Transverse colon (tissue), 4 donors: ENCODE data around the gene TCERG1L. TPM values are rescaled to one million over a fixed set of nuclear protein-coding genes. Genes with fewer than 3 reads are reported as not detected.

Experiments
- DNase-seq: peaks from one replicate; pipeline ENCODE4 v3.0.0-alpha.2; 2019
- H3K27ac ChIP-seq, 4 donors: fragments of 200-600 bp; sonication (generic); 2 replicates each; pipeline ENCODE4 v1.5.1; 2016 to 2018; ENCODE audit warnings: inconsistent platforms in 4 of 4
- H3K27me3 ChIP-seq: fragments of 200-600 bp; sonication (generic); 2 replicates; pipeline ENCODE4 v1.5.1; 2017; ENCODE audit warnings: inconsistent platforms
- H3K36me3 ChIP-seq, 4 donors: fragments of 200-600 bp; sonication (generic); 2 replicates each; pipeline ENCODE4 v1.5.1; 2017 to 2019; ENCODE audit warnings: inconsistent platforms in 4 of 4
- H3K4me1 ChIP-seq, 4 donors: fragments of 200-600 bp; sonication (generic); 2 replicates each; pipeline ENCODE4 v1.5.1; 2017 to 2020; ENCODE audit warnings: inconsistent platforms in 4 of 4
- H3K4me3 ChIP-seq, 4 donors: fragments of 200-600 bp; sonication (generic); 1 replicate in 1 of 4; 2 replicates in 3 of 4; pipeline versions ENCODE4 v1.5.1 to v1.6.1; 2017 to 2019; ENCODE audit warnings: inconsistent platforms in 4 of 4
- H3K9me3 ChIP-seq, 2 donors: fragments of 200-600 bp; sonication (generic); 2 replicates each; pipeline ENCODE4 v1.5.1; 2017 to 2019; ENCODE audit warnings: inconsistent platforms in 2 of 2
- EP300 ChIP-seq: sonication (generic); formaldehyde crosslinking; IDR thresholded peaks from one replicate; pipeline ENCODE4 v1.6.1; 2017; ENCODE audit warnings: antibody characterized with exemption, low read depth
- POLR2A ChIP-seq: fragments of 450-650 bp; IDR thresholded peaks from one replicate; pipeline ENCODE4 v1.6.1; 2016; ENCODE audit warnings: antibody characterized with exemption, mild to moderate bottlenecking, moderate library complexity
- POLR2AphosphoS5 ChIP-seq, 3 donors: sonication (generic); formaldehyde crosslinking; IDR thresholded peaks; one replicate each; pipeline ENCODE4 v1.6.1; 2016; ENCODE audit warnings: antibody characterized with exemption in 3 of 3
- WGBS, 2 donors: methylation state at CpG; one replicate each; pipeline ENCODE4 v1.1.5; 2018; ENCODE audit warnings: low coverage in 1 of 2; 5-methylcytosine and 5-hydroxymethylcytosine counted together
- in situ Hi-C, 4 donors: fragments of 200-750 bp; cut with MboI; loops; one replicate each; pipeline versions ENCODE4 v1.15.0 to v1.15.1; 2017; ENCODE audit warnings: low sequenced_read_pairs in 3 of 4, low pct_ligation_motif_present in 1 of 4, low pct_unique_long_range_greater_than_20kb in 1 of 4
- intact Hi-C: fragments of 100-400 bp; cut with DNase I; formaldehyde crosslinking; loops from one replicate; pipeline ENCODE4 v1.15.1; 2023; ENCODE audit warnings: low total_unique reads
- total RNA-seq, 4 donors: library from RNA; depleted of rRNA; stranded (reverse); fragments of >200 nt; gene quantifications; one replicate each; pipeline ENCODE4 v1.1.0, GENCODE V29; 2016
- TF ChIP-seq, protein P1 (sequence below), 5 experiments: fragments of 200-600 bp in 3 of 5; fragments of 450-650 bp in 2 of 5; sonication (generic) in 3 of 5; IDR thresholded peaks; 1 replicate in 2 of 5; 2 replicates in 3 of 5; pipeline ENCODE4 v1.5.1; 2016 to 2017; ENCODE audit warnings: antibody characterized with exemption in 5 of 5, inconsistent platforms in 3 of 5, mild to moderate bottlenecking in 2 of 5, moderate library complexity in 1 of 5

The TCERG1L gene
- total RNA-seq, 4 donors from 2014 or later, result 0.16 TPM; not detected in 3

GRCh38 chr10:131186547-131187253, 124.8 kb downstream of the TCERG1L start:
- in situ Hi-C loops (no loop called here), intact Hi-C loops (no loop called here)
- no peak overlapping the region for H3K4me3 ChIP-seq
- no peaks in the 10 kb centered on the region for H3K36me3 ChIP-seq
- no peak for DNase-seq
- WGBS, 2 donors, result 87 to 92% methylated on average over 6 to 12 of the region's 12 CpGs
- H3K9me3 ChIP-seq, result no peaks in the 10 kb centered on the region
- no peak for TF ChIP-seq POLR2AphosphoS5 (IDR thresholded peaks at IDR 0.05)
- TF ChIP-seq, protein P1, sequence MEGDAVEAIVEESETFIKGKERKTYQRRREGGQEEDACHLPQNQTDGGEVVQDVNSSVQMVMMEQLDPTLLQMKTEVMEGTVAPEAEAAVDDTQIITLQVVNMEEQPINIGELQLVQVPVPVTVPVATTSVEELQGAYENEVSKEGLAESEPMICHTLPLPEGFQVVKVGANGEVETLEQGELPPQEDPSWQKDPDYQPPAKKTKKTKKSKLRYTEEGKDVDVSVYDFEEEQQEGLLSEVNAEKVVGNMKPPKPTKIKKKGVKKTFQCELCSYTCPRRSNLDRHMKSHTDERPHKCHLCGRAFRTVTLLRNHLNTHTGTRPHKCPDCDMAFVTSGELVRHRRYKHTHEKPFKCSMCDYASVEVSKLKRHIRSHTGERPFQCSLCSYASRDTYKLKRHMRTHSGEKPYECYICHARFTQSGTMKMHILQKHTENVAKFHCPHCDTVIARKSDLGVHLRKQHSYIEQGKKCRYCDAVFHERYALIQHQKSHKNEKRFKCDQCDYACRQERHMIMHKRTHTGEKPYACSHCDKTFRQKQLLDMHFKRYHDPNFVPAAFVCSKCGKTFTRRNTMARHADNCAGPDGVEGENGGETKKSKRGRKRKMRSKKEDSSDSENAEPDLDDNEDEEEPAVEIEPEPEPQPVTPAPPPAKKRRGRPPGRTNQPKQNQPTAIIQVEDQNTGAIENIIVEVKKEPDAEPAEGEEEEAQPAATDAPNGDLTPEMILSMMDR (IDR thresholded peaks at IDR 0.05), result no peak
- H3K4me1 ChIP-seq, result no peaks in the 10 kb centered on the region
- H3K27me3 ChIP-seq, result no peaks in the 10 kb centered on the region
- H3K27ac ChIP-seq, result no peak overlapping the region

DNA sequence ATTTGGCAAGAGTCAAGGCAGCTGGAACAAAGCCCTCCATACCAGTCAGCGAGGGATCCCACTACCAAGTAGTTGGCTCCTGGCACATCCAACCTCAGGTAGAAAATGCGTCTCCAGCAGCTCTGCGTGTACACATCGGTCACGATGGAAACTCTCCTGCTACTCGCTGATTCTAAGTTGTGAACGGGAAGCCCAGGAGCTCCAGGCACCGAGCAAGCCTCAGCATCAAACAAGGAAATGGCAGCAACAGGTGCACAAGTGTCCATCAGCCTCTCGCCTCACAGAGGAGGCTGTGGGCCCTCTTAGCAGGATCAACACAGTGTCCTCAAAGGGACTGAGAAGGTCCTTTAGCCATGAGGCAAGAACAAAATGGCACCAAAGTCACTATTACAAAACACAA, 127.0 kb downstream of the TCERG1L start:
- H3K4me3 ChIP-seq, result no peak overlapping the region
- TF ChIP-seq, protein P1 (IDR thresholded peaks at IDR 0.05), result no peak
- no peak for TF ChIP-seq POLR2AphosphoS5 (IDR thresholded peaks at IDR 0.05)
- no peak for TF ChIP-seq POLR2A
- no peak for TF ChIP-seq EP300
- no peak for DNase-seq
- no peak overlapping the region for H3K27ac ChIP-seq
- H3K27me3 ChIP-seq, result no peaks in the 10 kb centered on the region
- 87% methylated on average over 9 of the region's 9 CpGs; no CpG with 5 or more reads in 1 of the 2 donors for WGBS, 2 donors
- intact Hi-C loops, result no loop called here
- in situ Hi-C loops, result no loop called here
- no peaks in the 10 kb centered on the region for H3K4me1 ChIP-seq
- H3K36me3 ChIP-seq, result no peaks in the 10 kb centered on the region
- no peaks in the 10 kb centered on the region for H3K9me3 ChIP-seq

- Histone ChIP-seq H3K27ac (no peak overlapping the region), H3K4me1 (no peaks in the 10 kb centered on the region), H3K27me3 (no peaks in the 10 kb centered on the region), H3K9me3 (no peaks in the 10 kb centered on the region), H3K4me3 (no peak overlapping the region), H3K36me3 (no peaks in the 10 kb centered on the region)
- no peak for TF ChIP-seq POLR2A
- TF ChIP-seq POLR2AphosphoS5 (IDR thresholded peaks at IDR 0.05), result no peak
- TF ChIP-seq, protein P1 (IDR thresholded peaks at IDR 0.05), result no peak
- TF ChIP-seq EP300, result no peak
- 78 to 83% methylated on average over 4 to 9 of the region's 9 CpGs for WGBS, 2 donors
- no peak for DNase-seq
- intact Hi-C loops, result no loop called here
- in situ Hi-C loops, result no loop called here
These were observed 127.9 kb downstream of the TCERG1L start for GRCh38 chr10:131183546-131184045.

- Histone ChIP-seq H3K36me3 (no peaks in the 10 kb centered on the region), H3K4me3 (no peak overlapping the region), H3K4me1 (no peaks in the 10 kb centered on the region), H3K27me3 (no peaks in the 10 kb centered on the region), H3K9me3 (no peaks in the 10 kb centered on the region), H3K27ac (no peak overlapping the region)
- in situ Hi-C loops (no loop called here), intact Hi-C loops (no loop called here)
- WGBS, 2 donors, result 50 to 75% methylated on average over 1 to 8 of the region's 8 CpGs
- TF ChIP-seq EP300 (no peak), POLR2AphosphoS5 (IDR thresholded peaks at IDR 0.05) (no peak), POLR2A (no peak)
- TF ChIP-seq, protein P1 (IDR thresholded peaks at IDR 0.05), result no peak
- DNase-seq, result no peak
These were observed 130.1 kb downstream of the TCERG1L start for GRCh38 chr10:131181456-131181855.
